ENCODE measurements around the gene GABRE.

GABRE gene

GRCh38 chrX:151984902-151985301 lies 10.4 kb upstream of the GABRE start:
- Histone ChIP-seq H3K36me3 (ENCODE audit: control insufficient read depth in 2 of 2, insufficient read depth in 1 of 2, low read length in 2 of 2) (no peaks in the 10 kb centered on the region), H3K4me3 (ENCODE audit: low read depth, low read length) (no peak overlapping the region), H3K9me3 (ENCODE audit: control insufficient read depth, insufficient read depth, low read depth, low read length) (no peaks in the 10 kb centered on the region), H3K4me1 (ENCODE audit: control insufficient read depth, insufficient read depth, low read length) (no peaks in the 10 kb centered on the region), H3K27ac (ENCODE audit: extremely low read depth, low read depth, low read length) (no peak overlapping the region)
- ChIA-PET CTCF (no interaction called here), POLR2A (no interaction called here)
- TF ChIP-seq ZNF664 (tag by site-specific recombination; IDR thresholded peaks at IDR 0.05) (no peak), TSHZ1 (tag by site-specific recombination; IDR thresholded peaks at IDR 0.05; ENCODE audit: borderline replicate concordance) (no peak), ZNF138 (tag by site-specific recombination; IDR thresholded peaks at IDR 0.05; ENCODE audit: borderline replicate concordance) (no peak)

- ChIA-PET POLR2A (no interaction called here), CTCF (interaction anchor here (0.8 kb wide), 1 partner anchor 9 kb away, joined by 3 read pairs; no protein-coding TSS in a partner anchor)
- TF ChIP-seq WT1 (tag by site-specific recombination; IDR thresholded peaks at IDR 0.05) = no peak
- no peak for TF ChIP-seq KLF8 (tag by site-specific recombination; IDR thresholded peaks at IDR 0.05)
- no peak for TF ChIP-seq ZBTB48 (tag by site-specific recombination; IDR thresholded peaks at IDR 0.05)
- TF ChIP-seq ZNF600 (tag by site-specific recombination; IDR thresholded peaks at IDR 0.05) = no peak
- TF ChIP-seq ZBTB7A (tag by site-specific recombination; IDR thresholded peaks at IDR 0.05; ENCODE audit: low read depth) = no peak
- no peak for TF ChIP-seq ZFHX2 (tag by site-specific recombination; conservative IDR thresholded peaks at IDR 0.05)
- no peak for TF ChIP-seq ZNF341 (tag by site-specific recombination; IDR thresholded peaks at IDR 0.05; ENCODE audit: low read depth)
- no peak for TF ChIP-seq EGR2 (tag by site-specific recombination; IDR thresholded peaks at IDR 0.05; ENCODE audit: low read depth)
- no peak for TF ChIP-seq ZNF26 (tag by site-specific recombination; IDR thresholded peaks at IDR 0.05)
- no peak for TF ChIP-seq ZNF76 (tag by site-specific recombination; IDR thresholded peaks at IDR 0.05; ENCODE audit: borderline replicate concordance, low read depth)
- no peaks in the 10 kb centered on the region for H3K4me1 ChIP-seq (ENCODE audit: control insufficient read depth, insufficient read depth, low read length)
- H3K36me3 ChIP-seq (ENCODE audit: control insufficient read depth in 2 of 2, insufficient read depth in 1 of 2, low read length in 2 of 2) = no peaks in the 10 kb centered on the region
- H3K9me3 ChIP-seq (ENCODE audit: control insufficient read depth, insufficient read depth, low read depth, low read length) = no peaks in the 10 kb centered on the region
- no peak overlapping the region for H3K4me3 ChIP-seq (ENCODE audit: low read depth, low read length)
- no peak overlapping the region for H3K27ac ChIP-seq (ENCODE audit: extremely low read depth, low read depth, low read length)
Measured at GRCh38 chrX:151984328-151984727, 9.9 kb upstream of the GABRE start.

- Histone ChIP-seq H3K36me3 (ENCODE audit: control insufficient read depth in 2 of 2, insufficient read depth in 1 of 2, low read length in 2 of 2) (no peaks in the 10 kb centered on the region), H3K9me3 (ENCODE audit: control insufficient read depth, insufficient read depth, low read depth, low read length) (no peaks in the 10 kb centered on the region), H3K27ac (ENCODE audit: extremely low read depth, low read depth, low read length) (no peak overlapping the region), H3K4me1 (ENCODE audit: control insufficient read depth, insufficient read depth, low read length) (no peaks in the 10 kb centered on the region), H3K4me3 (ENCODE audit: low read depth, low read length) (no peak overlapping the region)
- TF ChIP-seq IKZF3 (tag by site-specific recombination; IDR thresholded peaks at IDR 0.05) = no peak
- TF ChIP-seq ZNF629 (tag by site-specific recombination; IDR thresholded peaks at IDR 0.05) = 0 out of 2 replicates have a peak, but pooled peaks have one; percentile 31
- POLR2A ChIA-PET = no interaction called here
- CTCF ChIA-PET = no interaction called here
Measured at GRCh38 chrX:151983186-151983585, 8.7 kb upstream of the GABRE start.
